Measurements from ENCODE around the gene NRP1. TPM values are rescaled to one million over a fixed set of nuclear protein-coding genes. Genes with fewer than 3 reads are reported as not detected.

NRP1 gene
- total RNA-seq, 1 experiment from 2014 or later, result 174 TPM

DNA sequence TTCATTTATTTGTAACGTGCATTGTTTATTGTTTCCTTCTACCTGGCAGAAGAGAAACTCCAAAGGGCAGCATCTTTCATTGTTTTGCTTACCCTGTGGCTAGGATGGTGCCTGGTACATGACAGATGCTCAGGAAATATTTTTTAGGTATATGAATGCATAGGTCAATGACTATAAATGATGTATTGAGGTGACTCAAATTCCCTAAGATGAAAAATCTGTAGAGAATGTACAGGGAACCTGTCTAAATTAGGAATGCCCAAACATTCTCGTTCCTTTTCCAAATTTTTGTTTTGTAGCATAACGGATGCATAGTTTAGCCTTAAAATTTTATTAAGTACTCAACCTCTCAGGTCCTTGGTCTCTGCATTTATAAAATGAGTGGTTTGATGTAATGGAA lies 71.6 kb downstream of the NRP1 start:
- DNase-seq (ENCODE audit: low read depth), result no peak

GRCh38 chr10:33260403-33261149 lies 73.9 kb downstream of the NRP1 start:
- DNase-seq (ENCODE audit: low read depth), result no peak

GRCh38 chr10:33258967-33259366 lies 75.5 kb downstream of the NRP1 start:
- peak; percentile 76 for DNase-seq (ENCODE audit: low read depth)

DNA sequence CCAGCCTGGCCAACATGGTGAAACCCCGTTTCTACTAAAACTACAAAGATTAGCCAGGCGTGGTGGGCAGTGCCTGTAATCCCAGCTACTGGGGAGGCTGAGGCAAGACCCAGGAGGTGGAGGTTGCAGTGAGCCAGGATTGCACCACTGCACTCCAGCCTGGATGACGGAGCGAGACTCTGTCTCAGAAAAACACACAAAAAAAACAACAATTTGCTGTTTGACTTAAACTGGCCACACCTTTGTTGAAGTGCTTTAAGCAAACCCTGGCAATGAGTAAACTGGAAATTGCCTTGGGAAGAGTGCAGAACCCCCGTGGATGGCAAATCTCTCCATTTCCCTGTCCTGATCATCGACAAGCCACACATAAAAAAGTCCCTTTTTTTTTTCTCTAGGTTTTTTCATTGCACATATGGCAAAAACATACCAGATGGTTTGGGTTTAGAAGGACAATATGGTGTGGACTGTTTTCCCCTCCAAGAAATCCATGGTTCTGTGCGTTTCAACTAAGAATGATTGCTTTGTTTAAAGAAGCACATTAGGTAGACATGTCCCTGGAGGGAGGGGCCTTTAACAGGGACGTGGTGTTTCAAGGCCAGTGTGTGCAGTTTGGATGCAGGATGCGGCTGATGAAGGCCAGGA lies 76.9 kb downstream of the NRP1 start:
- DNase-seq (ENCODE audit: low read depth), result no peak

DNA sequence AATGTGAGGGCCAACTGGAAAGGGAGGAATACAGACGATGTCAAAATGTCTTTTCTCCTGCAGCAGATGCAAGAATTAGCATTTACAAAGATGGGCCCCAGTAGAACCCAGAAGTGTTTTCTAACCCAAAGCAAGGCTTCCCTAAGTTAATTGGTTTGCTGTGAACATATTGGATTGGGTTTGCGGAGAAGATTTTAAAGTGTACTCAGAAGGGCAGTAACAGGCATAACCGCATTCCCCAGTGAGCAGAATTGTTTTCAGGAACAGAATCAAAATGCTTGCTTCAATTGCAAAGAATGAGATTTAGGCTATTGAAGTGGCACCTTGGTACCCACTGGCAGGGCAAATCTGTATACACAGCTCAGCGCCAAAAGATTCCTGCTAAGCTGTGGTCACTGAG lies 78.0 kb downstream of the NRP1 start:
- DNase-seq (ENCODE audit: low read depth), result no peak

- no peak for DNase-seq (ENCODE audit: low read depth)
Observed at GRCh38 chr10:33254556-33255160, 79.8 kb downstream of the NRP1 start.

DNA sequence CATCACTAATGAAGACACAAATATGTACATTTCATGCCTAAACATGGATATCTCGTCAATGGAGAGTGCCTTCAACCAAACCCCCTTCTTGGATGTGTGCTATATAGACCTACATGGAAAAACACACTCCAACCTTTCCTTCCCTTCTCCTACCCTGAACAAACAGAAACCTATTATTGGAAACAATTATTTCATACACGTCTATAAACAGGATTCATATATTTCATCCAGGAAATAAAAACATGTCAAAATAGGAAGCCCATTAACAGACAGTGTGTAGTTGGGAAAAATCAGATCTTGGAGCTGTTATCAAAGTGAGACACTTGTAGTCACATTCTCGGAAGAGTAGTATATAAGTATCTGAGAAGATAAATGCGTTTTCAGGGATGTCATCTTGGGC lies 81.1 kb downstream of the NRP1 start:
- no peak for DNase-seq (ENCODE audit: low read depth)

DNA sequence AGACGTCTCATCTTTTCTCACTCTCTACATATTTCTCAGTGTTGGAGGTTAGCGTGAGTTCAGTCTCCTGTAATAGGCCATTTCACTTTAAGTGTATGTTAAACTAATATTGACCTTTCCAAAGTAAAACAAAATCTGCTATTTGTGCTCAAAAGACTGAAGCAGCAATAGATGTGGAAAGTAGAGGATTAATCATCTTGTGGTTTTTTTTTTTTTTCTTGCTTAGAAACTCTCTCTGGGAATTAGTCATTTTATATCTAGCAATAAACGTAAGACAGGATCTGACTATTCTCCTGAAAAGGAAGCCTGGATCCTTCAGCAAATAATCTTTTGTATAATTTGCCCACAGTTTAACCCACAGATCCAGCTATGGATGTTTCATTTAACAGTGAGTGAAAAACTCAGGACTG lies 81.7 kb downstream of the NRP1 start:
- peak; percentile 88 for DNase-seq (ENCODE audit: low read depth)

GRCh38 chr10:33252324-33252723 lies 82.1 kb downstream of the NRP1 start:
- DNase-seq (ENCODE audit: low read depth), result no peak

GRCh38 chr10:33249659-33250345 lies 84.7 kb downstream of the NRP1 start:
- no peak for DNase-seq (ENCODE audit: low read depth)

DNA sequence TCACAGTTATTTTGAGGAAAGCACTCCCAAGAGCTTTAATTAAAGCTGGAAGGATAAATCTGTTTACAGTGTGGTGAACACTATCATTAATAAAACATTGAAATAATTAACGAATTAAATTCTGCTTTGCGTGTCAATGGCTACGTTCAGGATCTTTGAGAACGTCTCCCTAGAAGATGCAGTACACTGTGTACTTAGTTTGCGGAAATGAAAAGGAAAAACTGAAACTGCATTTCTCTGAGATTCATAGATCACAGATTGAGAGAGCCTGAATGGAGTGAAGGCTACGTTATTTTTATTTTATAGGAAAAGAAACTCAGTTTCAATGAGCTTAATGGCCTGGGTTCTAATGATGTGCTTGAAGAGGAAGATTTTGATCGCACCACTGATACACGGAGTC lies 85.3 kb downstream of the NRP1 start:
- DNase-seq (ENCODE audit: low read depth), result no peak

GRCh38 chr10:33248638-33249037 lies 85.8 kb downstream of the NRP1 start:
- peak; percentile 90 for DNase-seq (ENCODE audit: low read depth)

DNA sequence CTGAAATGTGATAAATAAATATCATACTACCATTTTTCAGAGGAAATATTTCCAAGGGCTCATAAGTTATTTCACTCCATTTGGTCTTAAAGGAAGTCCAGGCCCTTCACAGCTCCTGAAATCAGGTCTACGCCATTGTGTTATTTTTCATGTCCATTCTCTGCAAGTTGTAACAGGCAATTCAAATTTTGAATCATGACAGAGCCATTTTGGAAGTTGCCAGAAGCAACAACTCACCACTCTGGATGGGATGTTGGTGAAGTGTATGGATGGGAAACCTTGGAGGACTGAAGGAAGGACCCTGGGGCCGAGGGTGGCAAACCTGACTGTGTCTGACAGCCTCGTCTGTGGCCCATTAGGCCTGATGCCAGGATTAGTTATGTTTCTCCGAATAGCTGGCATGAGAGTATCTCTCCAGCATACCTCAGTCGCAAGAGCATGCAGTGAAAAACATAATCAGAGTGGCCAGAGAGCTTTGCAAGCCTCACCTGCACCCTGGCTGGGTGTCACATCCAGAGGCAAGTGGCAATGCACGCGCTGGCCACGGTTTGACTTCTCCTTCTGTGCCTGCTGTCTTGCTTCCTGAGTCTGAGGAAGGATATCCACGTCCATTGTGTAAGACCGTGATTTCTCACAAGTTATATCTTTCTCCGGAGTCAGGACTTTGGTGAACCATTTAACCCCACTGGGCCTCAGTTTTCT lies 87.1 kb downstream of the NRP1 start:
- DNase-seq (ENCODE audit: low read depth), result no peak

- no peak for DNase-seq (ENCODE audit: low read depth)
Observed at GRCh38 chr10:33245343-33245742, 89.1 kb downstream of the NRP1 start.

DNA sequence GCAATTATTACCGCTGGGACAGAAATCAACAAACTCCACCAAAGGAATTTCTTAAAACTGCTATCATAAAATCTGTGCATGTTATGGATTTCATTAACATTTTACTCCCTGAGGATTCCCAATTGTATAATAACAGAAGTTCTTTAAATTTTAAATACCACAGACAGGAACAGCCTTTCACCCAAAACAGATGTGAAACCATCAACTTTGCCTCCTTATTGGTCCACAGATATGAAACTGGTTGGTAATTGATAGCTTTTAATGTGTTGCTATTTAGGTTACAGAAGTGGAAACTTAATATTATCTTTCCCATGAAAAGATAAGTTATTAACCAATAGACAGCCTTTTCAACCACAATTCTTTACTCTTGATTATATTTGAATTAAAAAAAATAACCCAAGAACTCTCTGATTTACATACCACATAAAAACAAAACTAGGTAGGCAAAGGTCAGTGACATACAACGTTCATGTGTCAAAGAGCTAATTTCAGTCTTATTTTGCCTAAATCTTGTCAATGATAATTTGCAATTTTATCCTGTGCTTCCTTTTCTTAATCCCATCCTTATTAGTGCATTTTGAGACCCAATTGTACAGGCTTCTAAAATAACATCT lies 90.0 kb downstream of the NRP1 start:
- DNase-seq (ENCODE audit: low read depth), result no peak

GRCh38 chr10:33243703-33244102 lies 90.8 kb downstream of the NRP1 start:
- DNase-seq (ENCODE audit: low read depth), result no peak

- DNase-seq (ENCODE audit: low read depth), result no peak
Observed at GRCh38 chr10:33242931-33243330, 91.5 kb downstream of the NRP1 start.

- peak; percentile 50 for DNase-seq (ENCODE audit: low read depth)
Observed at GRCh38 chr10:33241351-33241750, 93.1 kb downstream of the NRP1 start.

DNA sequence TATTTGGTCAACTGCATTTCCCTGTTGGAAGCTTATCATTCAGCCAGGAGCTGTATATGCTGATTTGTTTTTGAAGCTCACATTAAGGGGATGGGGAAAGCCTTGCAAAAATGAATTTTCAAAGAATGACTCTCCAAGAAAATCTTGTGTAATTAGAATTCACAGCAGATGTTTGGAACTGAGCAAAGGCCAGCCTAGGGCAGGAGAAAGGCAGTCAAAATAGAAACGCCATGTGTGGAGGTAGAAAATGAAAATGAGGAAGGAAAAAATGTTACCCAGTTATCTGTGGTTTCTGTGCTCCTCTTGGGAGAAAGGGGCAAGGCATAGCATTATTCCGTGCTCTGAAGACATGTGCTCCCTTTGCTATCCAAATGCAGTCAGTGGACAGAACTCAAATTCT lies 93.5 kb downstream of the NRP1 start:
- peak; percentile 61 for DNase-seq (ENCODE audit: low read depth)

DNA sequence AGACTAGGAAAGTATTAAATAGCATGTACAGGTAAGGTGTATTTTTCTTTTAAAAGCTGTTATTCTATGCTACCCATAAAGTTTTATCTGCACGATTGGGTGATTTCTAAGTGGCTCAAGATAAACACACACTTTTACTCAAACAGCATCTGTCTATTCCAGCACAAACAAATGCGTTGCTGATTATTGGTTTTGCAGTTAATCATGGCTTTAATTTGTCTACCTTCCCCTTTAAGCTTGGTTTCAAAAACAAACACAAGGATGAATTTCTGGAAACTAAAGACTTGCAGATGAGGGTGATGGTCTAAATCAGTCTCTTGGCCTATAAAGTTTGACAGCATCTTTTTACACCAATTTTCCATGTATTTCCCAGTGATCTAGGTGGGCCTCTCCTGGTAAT lies 94.2 kb downstream of the NRP1 start:
- no peak for DNase-seq (ENCODE audit: low read depth)

DNA sequence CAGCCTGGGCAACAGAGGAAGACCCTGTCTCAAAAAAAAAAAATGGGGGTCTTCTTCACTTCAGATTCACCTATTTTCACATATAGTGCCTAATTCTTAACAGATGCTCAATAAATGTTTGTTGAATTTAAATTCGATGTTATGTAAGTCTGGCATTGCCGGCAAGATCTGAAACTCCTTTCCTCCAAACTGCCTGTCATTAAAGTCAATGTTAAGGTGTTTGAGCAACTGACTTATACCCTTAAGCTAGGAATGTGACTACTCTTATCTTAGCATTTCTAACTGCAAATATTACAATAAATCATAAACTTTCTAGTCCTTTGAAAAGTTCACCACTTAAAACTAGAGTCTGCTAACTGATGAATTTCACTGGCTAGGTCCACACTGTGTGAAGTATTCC lies 95.2 kb downstream of the NRP1 start:
- DNase-seq (ENCODE audit: low read depth), result no peak
